Caco-2 (cell line): ENCODE data around the gene ARRDC2. TPM values are rescaled to one million over a fixed set of nuclear protein-coding genes. Genes with fewer than 3 reads are reported as not detected.
A peak's percentile ranks its signal among the peaks of the same experiment; 100 is the strongest.

Experiments
- BruUV-seq: library from RNA; stranded (reverse); fragments of 400-500 nt; replicated peaks from 2 replicates; lab custom pipeline; 2021; lab: Mats Ljungman, UMichigan
- CTCF ChIA-PET: fragments of 300-600 bp; sonication (Branson Sonifier 250); formaldehyde crosslinking; loops from one replicate; lab custom pipeline; 2022; ENCODE audit warnings: antibody characterized with exemption; lab: Charles Lee
- POLR2A ChIA-PET: fragments of 300-600 bp; sonication (Branson Sonifier 250); formaldehyde crosslinking; loops from one replicate; lab custom pipeline; 2022; ENCODE audit warnings: antibody characterized with exemption; lab: Charles Lee
- DNase-seq, 2 experiments: peaks; one replicate each; pipeline versions ENCODE4 v3.0.0 to v3.0.0-alpha.2; 2020 to 2022
- H3K27me3 ChIP-seq: replicated peaks from 2 replicates; pipeline ENCODE4 v1.6.0; 2011; ENCODE audit warnings: low read length; ENCODE audit not compliant: control insufficient read depth, insufficient read depth
- H3K36me3 ChIP-seq: 2 replicates; pipeline ENCODE4 v1.5.1; 2011; ENCODE audit warnings: low read length; ENCODE audit not compliant: control insufficient read depth, insufficient read depth
- H3K4me1 ChIP-seq: fragments of 250-450 bp; sonication (Bioruptor Pico); 2 replicates; pipeline ENCODE4 v1.5.1; 2020; ENCODE audit warnings: mild to moderate bottlenecking
- H3K4me3 ChIP-seq: 2 replicates; pipeline ENCODE4 v1.5.1; 2011; ENCODE audit warnings: low read depth, mild to moderate bottlenecking, control low read depth, low read length
- H3K9me3 ChIP-seq: fragments of 250-450 bp; sonication (Bioruptor Pico); 2 replicates; pipeline ENCODE4 v1.5.1; 2020; ENCODE audit warnings: mild to moderate bottlenecking, moderate library complexity
- H3K27ac Mint-ChIP-seq: one replicate; pipeline ENCODE4 v1.8.0; 2022; ENCODE audit warnings: mixed read lengths; ENCODE audit not compliant: unreplicated experiment
- H3K27me3 Mint-ChIP-seq: one replicate; pipeline ENCODE4 v1.8.0; 2022; ENCODE audit warnings: mixed read lengths; ENCODE audit not compliant: insufficient read depth, unreplicated experiment
- H3K36me3 Mint-ChIP-seq: one replicate; pipeline ENCODE4 v1.8.0; 2022; ENCODE audit warnings: mild to moderate bottlenecking, mixed read lengths; ENCODE audit not compliant: insufficient read depth, unreplicated experiment
- H3K4me1 Mint-ChIP-seq: one replicate; pipeline ENCODE4 v1.8.0; 2022; ENCODE audit warnings: low read depth, mixed read lengths; ENCODE audit not compliant: unreplicated experiment
- H3K4me3 Mint-ChIP-seq: one replicate; pipeline ENCODE4 v1.8.0; 2022; ENCODE audit warnings: mild to moderate bottlenecking, moderate library complexity, mixed read lengths; ENCODE audit not compliant: unreplicated experiment
- H3K9me3 Mint-ChIP-seq: one replicate; pipeline ENCODE4 v1.8.0; 2022; ENCODE audit warnings: mixed read lengths; ENCODE audit not compliant: unreplicated experiment
- intact Hi-C: fragments of 100-400 bp; cut with micrococcal nuclease; formaldehyde crosslinking; loops from one replicate; pipeline ENCODE4 v1.10.0; 2022; ENCODE audit not compliant: unreplicated experiment
- total RNA-seq: library from RNA; stranded (reverse); gene quantifications from 2 replicates; pipeline ENCODE4 v1.2.3, GENCODE V29; 2022
- TF ChIP-seq, protein P1 (sequence below), 2 experiments: fragments of 200-600 bp in 1 of 2; IDR thresholded peaks; 1 replicate in 1 of 2; 2 replicates in 1 of 2; pipeline versions ENCODE4 v1.5.1 to v1.8.0; 2011 to 2022; ENCODE audit warnings: antibody characterized with exemption in 1 of 2, control low read depth in 1 of 2, inconsistent platforms in 1 of 2, low read depth in 1 of 2, low read length in 1 of 2, mild to moderate bottlenecking in 1 of 2, moderate library complexity in 1 of 2; ENCODE audit not compliant: insufficient read depth in 1 of 2, severe bottlenecking in 1 of 2, unreplicated experiment in 1 of 2

Gene ARRDC2
- total RNA-seq, 1 experiment from 2014 or later, result 6.0 TPM

DNA sequence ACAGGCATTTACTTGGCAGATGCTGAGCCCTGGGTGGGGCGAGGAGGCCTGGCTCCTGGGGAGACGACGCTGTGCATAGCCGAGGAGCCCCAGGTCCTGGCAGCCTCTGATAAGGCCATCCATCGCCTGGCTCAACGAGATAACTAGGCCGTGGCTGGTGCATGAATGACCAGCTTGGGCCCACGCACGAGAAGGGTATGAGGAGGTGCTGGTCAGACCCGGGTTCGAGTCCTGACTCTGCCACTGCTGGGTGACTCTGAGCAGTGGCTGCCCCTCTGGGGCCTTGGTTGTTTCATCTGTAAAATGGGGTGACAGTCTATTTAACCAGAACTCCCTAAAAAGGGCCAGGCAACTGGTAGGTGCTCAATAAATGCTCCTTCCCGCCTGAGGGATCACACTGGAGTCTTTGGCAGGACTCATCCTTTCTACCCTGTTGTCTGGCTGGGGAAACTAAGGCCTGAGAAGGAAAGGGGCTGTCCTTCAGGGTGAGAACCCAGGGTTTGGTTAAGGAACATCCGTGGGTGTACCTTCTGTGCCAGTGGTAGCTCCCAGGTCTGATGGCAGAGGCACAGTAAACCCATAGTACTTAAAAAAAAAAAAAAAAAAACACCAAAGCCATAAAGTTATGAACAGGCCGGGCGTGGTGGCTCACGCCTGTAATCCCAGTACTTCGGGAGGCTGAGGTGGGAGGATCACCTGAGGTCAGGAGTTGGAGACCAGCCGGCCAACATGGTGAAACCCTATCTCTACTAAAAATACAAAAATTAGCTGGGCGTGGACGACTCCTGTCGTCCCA, 8.1 kb upstream of the ARRDC2 start:
- H3K36me3 Mint-ChIP-seq, result no peaks in the 10 kb centered on the region
- TF ChIP-seq, protein P1, sequence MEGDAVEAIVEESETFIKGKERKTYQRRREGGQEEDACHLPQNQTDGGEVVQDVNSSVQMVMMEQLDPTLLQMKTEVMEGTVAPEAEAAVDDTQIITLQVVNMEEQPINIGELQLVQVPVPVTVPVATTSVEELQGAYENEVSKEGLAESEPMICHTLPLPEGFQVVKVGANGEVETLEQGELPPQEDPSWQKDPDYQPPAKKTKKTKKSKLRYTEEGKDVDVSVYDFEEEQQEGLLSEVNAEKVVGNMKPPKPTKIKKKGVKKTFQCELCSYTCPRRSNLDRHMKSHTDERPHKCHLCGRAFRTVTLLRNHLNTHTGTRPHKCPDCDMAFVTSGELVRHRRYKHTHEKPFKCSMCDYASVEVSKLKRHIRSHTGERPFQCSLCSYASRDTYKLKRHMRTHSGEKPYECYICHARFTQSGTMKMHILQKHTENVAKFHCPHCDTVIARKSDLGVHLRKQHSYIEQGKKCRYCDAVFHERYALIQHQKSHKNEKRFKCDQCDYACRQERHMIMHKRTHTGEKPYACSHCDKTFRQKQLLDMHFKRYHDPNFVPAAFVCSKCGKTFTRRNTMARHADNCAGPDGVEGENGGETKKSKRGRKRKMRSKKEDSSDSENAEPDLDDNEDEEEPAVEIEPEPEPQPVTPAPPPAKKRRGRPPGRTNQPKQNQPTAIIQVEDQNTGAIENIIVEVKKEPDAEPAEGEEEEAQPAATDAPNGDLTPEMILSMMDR (IDR thresholded peaks at IDR 0.05; ENCODE audit: insufficient read depth in 1 of 2, low read depth in 1 of 2, low read length in 1 of 2, severe bottlenecking in 1 of 2, unreplicated experiment in 1 of 2), result no peak
- H3K4me3 ChIP-seq, result no peak overlapping the region
- intact Hi-C loops, result loop anchor here (5.0 kb wide), 1 partner anchor 133 kb away; no protein-coding TSS in a partner anchor
- H3K9me3 ChIP-seq, result no peaks in the 10 kb centered on the region
- H3K36me3 ChIP-seq, result no peaks in the 10 kb centered on the region
- peaks cover 5% of the 10 kb centered on the region; the same call in 1 of the 2 replicates for H3K4me1 ChIP-seq
- no peak for DNase-seq
- H3K27me3 ChIP-seq, result no peaks in the 10 kb centered on the region
- H3K4me3 Mint-ChIP-seq, result peak overlapping the region; percentile 79
- ChIA-PET CTCF (interaction anchor here (0.7 kb wide), 1 partner anchor 74 kb away, joined by 11 read pairs; no protein-coding TSS in a partner anchor), POLR2A (interaction anchor here (0.6 kb wide), 1 partner anchor 30 kb away, joined by 3 read pairs; no protein-coding TSS in a partner anchor)
- H3K4me1 Mint-ChIP-seq, result peaks cover 7% of the 10 kb centered on the region
- no peaks in the 10 kb centered on the region for H3K27me3 Mint-ChIP-seq
- H3K9me3 Mint-ChIP-seq, result no peaks in the 10 kb centered on the region
- peak overlapping the region; percentile 81 for H3K27ac Mint-ChIP-seq
- BruUV-seq, result no TSS peak

DNA sequence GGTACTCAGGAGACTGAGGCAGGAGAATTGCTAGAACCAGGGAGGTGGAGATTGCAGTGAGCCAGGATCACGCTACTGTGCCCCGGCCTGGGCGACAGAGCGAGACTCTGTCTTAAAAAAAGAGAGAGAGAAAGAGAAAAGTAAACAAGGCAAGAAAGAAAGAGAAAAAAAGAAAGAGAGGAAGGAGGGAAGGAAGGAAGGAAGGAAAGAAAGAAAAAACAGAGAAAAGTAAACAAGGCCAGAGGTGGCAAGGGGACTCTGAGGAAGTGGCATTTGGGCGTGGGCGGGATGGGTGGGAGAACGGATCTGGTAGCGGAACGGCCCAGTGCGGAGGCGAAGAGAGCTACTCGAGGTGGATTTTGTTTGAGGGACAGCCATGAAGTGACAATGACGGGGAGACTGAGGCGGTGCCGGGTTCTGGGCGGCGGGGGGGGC, 7.5 kb upstream of the ARRDC2 start:
- no TSS peak for BruUV-seq
- ChIA-PET CTCF (no interaction called here), POLR2A (interaction anchor here (0.6 kb wide), 1 partner anchor 29 kb away, joined by 3 read pairs; no protein-coding TSS in a partner anchor)
- Mint-ChIP-seq H3K36me3 (no peaks in the 10 kb centered on the region), H3K4me3 (peak overlapping the region; percentile 79), H3K27me3 (no peaks in the 10 kb centered on the region), H3K9me3 (no peaks in the 10 kb centered on the region), H3K4me1 (peaks cover 7% of the 10 kb centered on the region), H3K27ac (peak overlapping the region; percentile 81)
- Histone ChIP-seq H3K36me3 (no peaks in the 10 kb centered on the region), H3K27me3 (no peaks in the 10 kb centered on the region), H3K9me3 (no peaks in the 10 kb centered on the region), H3K4me3 (peak overlapping the region; percentile 71), H3K4me1 (peaks cover 5% of the 10 kb centered on the region; the same call in 1 of the 2 replicates)
- TF ChIP-seq, protein P1 (IDR thresholded peaks at IDR 0.05; ENCODE audit: insufficient read depth in 1 of 2, low read depth in 1 of 2, low read length in 1 of 2, severe bottlenecking in 1 of 2, unreplicated experiment in 1 of 2), result no peak
- intact Hi-C loops, result no loop called here
- no peak for DNase-seq

DNA sequence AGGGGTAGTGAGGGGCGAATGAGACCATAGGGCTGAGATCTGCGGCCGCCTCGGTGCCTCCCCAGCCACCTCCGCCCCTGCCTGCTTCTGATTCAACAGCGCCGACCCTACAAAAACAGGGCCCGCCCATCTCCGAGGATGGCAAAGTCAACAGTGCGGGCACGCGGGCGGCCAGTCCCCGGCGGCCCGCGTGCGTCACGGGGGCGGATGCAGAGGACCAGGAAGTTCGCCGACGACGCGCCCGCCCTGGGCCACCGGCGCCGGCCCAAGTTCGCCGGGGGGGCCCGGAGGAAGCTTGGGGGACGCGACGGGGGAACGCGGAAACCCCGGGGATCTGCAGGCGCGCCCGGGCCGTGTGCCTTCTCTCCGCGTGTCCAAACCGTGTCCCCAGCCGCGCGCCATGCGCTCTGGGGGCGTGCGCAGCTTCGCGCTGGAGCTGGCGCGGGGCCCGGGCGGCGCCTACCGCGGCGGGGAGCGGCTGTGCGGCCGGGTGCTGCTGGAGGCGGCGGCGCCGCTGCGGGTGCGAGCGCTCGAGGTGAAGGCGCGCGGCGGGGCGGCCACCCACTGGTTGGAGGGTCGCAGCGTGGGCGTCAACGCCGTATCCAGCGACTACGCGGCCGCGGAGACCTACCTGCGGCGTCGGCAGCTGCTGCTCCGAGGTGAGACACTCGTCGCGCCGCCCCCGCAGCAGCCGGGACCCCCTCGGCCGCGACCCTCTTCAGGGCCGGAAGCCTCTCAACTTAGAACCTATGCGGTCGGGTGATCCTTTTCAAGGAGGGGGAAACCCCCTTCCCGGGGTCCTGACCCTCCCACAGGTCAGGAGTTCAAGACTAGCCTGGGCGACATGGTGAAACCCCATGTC, 6.8 kb upstream of the ARRDC2 start:
- Mint-ChIP-seq H3K9me3 (no peaks in the 10 kb centered on the region), H3K27ac (peak overlapping the region; percentile 81), H3K27me3 (no peaks in the 10 kb centered on the region), H3K4me1 (peaks cover 7% of the 10 kb centered on the region), H3K4me3 (peak overlapping the region; percentile 79), H3K36me3 (no peaks in the 10 kb centered on the region)
- TF ChIP-seq, protein P1 (IDR thresholded peaks at IDR 0.05; ENCODE audit: insufficient read depth in 1 of 2, low read depth in 1 of 2, low read length in 1 of 2, severe bottlenecking in 1 of 2, unreplicated experiment in 1 of 2), result no peak
- POLR2A ChIA-PET, result interaction anchor here (0.6 to 0.7 kb wide), 2 partner anchors 12 to 29 kb away, joined by 3 read pairs; no protein-coding TSS in a partner anchor
- Histone ChIP-seq H3K36me3 (no peaks in the 10 kb centered on the region), H3K27me3 (no peaks in the 10 kb centered on the region), H3K9me3 (no peaks in the 10 kb centered on the region), H3K4me1 (peaks cover 5% of the 10 kb centered on the region; the same call in 1 of the 2 replicates), H3K4me3 (peak overlapping the region; percentile 71)
- intact Hi-C loops, result no loop called here
- CTCF ChIA-PET, result interaction anchor here (0.5 to 0.9 kb wide), 2 partner anchors 45 to 63 kb away, joined by 3 to 4 read pairs; no protein-coding TSS in a partner anchor
- peak; percentile 75 for DNase-seq
- no TSS peak for BruUV-seq
